ENCODE data around the gene NTMT1. TPM values are rescaled to one million over a fixed set of nuclear protein-coding genes. Genes with fewer than 3 reads are reported as not detected.
A peak's percentile ranks its signal among the peaks of the same experiment; 100 is the strongest.

NTMT1 gene
- total RNA-seq, 1 donor from 2014 or later: 45.1 TPM

DNA sequence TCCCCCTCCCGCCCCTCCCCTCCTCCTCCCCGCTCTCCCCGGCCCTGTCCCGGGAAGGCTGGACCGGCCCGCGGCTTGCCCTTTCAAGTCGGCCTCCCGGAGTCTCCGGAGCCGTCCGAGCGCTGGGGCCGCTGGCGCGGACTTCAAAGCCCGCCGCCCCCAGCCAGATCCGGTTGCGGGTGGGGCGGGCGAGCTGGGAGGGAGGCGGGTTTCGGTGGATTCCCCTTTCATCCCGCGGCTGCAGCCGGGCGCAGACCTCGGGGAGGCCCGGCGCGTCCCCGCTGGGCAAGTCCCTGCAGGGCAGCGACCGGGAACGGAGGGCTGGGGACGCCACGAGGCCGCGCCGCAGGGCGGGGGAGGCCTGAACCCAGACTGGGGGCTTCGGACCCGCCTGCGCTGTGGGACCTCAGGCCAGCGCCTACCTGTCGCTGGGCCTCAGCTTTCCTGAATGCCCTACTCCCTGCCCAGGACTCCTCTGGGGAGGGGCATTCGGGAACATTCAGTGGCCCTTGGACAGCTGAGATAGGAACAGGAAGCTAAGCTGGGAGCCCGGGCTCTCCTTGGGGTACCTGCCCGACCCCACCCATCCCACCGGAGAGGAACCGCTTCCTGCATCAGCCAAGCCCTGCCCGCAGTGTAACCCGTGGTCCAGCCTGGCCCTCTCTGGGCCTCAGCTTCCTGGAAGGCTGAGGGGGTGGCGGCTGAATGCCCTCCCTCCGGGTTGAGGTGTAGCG is 28.4 kb upstream of the NTMT1 start:
- DNase-seq (ENCODE audit: low spot score): peak; percentile 67

DNA sequence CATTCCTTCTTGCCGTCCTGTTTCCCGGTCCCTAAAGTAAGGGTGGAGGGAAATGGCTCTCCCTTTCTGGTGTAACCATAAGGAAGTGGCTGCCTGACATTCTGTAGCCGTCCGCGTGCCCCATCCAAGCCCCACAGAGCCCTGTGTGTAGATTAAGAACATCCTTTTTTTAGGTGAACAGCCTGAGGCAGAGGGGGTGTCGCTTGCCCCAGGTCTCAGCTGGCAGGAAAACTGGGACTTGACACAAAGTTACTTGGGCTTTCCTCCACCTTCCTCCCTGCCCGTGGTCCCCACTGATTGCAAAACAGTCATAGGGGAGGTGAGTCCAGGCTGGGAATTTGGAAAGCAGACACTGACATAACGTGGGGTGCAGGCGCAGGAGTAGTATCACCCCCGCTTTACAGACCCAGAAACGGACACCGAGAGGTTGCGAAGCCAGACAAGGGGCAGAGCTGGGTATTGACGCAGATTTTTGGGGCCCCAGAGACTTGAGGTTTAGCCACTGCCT is 27.8 kb upstream of the NTMT1 start:
- no peak for DNase-seq (ENCODE audit: low spot score)

DNA sequence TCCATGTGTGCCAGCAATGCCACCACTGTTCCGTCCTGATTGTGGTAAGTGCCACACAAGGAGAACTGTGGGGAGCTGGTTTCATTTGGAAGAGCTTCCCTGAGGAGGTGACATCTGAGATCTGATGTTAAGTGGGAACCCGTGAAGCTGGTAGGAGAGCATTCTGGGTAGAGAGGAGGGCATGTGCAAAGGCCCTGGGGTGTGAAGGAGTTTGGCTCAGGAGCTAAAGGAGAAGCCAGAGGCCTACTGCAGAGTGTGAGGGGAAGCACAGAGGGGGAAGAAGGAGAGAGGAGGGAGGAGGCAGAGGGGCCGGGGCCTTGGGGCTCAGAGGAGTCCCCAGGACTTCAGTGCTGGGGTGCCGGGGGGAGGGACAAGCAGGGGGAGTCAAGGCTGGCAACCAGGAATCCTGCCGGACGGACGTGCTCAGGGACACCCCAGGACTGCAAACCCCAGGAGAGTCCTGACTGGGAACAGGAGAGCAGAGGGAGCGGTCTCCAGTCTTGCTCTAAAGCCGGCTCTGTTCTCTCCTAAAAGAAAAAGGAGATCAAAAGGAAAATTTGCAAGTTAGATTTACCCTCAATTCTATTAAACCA is 24.8 kb upstream of the NTMT1 start:
- no peak for DNase-seq (ENCODE audit: low spot score)

DNA sequence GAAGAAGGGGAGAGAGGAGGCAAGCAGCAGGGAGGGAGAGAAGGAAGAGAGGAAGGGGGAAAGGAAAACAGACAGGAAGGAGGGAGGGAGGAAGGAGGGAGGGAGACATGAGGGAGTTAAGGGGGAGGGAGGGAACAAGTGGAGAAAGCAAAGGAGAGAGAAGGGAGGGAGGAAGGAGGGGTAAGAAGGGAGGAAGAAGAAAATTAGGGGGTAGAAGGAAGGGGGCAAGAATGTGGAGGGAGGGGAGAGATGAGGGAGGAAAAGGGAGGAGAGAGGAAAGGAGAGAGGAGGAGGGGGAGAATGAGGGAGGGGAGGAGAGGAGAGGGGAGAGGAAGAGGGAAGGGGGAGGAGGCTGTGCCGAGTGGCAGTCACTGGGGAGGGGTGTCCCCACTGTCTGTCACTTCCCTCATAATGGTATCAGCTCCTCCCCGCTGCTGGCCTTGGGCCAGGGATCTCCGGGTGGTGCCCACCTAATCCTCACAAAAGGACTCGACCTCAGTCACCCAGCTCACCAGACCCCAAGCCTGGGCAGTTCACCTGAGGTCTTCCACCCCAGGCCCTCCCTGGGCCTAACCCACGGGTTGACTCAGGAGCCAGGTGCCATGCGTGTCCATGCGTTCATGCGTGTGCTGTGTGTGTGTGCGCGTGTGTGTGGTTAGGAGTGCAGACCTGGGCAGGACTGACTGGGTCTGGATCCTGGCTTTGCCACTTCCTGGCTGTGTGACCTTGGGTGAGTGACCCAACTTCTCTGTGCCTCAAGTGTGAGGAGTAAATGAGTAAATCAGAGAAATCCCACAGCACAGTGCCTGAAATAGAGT is 23.2 kb upstream of the NTMT1 start:
- DNase-seq (ENCODE audit: low spot score): no peak

GRCh38 chr9:129604056-129604765 is 21.8 kb upstream of the NTMT1 start:
- no peak for DNase-seq (ENCODE audit: low spot score)

DNA sequence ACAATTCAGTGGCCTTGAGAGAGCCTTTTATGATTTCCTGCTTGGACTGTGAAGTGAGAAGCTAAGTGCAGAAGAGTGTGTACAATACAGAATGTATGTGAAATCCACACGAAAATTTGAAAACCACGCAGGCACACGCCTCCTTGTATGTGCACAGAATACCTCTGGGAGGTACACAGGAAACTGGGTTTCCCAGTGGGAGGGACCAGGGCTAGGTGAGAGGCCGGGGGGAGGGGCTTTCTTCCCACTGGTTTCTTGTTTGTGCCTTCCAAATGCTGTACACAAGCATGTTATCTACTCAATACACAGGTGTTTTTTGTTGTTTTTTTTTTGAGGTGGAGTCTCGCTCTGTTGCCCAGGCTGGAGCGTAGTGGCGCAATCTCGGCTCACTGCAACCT is 21.2 kb upstream of the NTMT1 start:
- DNase-seq (ENCODE audit: low spot score): no peak

DNA sequence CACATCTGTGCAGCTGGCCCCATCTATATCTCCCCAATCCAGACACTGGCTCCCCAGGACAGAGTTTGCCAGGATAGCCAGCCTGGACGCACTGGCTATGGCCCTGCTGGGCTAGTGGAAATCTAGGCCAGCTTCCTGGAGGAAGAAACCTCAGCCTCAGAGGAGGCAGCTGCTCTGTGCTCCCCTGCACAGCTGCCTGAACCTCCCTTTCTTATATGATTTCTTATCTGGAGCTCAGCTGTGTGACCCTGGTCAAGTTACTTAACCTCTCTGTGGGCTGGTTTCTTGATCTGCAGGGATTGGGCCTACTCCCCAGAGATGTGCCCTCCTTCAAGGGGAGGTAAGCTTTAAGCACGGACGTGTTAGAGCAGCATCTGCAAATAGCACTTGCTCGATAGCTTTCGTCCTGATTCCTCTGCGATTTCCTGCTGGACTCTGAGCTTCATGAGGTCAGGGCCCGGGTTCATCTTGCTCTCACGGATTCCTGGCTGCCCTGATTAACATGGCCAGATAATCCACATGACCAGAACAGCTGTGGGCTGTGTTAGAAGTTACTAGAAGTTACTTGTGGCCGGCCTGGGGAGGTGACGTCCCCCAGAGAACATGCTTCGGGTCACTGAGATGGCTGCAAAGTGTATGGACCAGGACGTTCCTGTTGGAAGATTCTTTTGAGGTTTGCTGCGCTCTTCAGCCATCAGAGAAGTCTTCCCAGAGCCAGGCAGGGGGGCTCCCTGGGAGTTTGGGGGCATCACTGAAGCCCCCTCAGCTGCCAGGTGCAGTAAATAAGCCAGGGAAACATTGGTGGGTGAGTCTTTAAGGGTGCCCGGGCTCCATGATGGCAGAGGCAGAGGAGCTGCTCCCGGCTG is 19.6 kb upstream of the NTMT1 start:
- DNase-seq (ENCODE audit: low spot score): peak; percentile 60

DNA sequence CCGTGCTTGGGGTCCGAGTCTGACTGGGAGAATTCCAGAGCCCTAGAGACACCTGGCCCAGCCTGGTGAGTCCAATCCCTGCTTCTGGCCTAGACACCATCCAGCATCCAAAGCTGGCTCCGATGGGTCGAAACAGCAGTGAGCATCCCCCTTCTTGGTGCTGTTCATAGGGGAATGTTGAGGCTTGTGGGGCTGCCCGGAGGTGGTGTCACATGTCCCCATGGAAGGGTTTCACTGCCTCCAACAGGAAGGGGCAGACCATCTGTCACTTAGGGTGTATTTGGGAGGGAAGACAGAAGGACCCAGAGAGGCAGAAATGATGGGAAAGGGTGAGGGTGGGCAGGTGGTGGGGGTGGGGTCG is 19.0 kb upstream of the NTMT1 start:
- no peak for DNase-seq (ENCODE audit: low spot score)

DNA sequence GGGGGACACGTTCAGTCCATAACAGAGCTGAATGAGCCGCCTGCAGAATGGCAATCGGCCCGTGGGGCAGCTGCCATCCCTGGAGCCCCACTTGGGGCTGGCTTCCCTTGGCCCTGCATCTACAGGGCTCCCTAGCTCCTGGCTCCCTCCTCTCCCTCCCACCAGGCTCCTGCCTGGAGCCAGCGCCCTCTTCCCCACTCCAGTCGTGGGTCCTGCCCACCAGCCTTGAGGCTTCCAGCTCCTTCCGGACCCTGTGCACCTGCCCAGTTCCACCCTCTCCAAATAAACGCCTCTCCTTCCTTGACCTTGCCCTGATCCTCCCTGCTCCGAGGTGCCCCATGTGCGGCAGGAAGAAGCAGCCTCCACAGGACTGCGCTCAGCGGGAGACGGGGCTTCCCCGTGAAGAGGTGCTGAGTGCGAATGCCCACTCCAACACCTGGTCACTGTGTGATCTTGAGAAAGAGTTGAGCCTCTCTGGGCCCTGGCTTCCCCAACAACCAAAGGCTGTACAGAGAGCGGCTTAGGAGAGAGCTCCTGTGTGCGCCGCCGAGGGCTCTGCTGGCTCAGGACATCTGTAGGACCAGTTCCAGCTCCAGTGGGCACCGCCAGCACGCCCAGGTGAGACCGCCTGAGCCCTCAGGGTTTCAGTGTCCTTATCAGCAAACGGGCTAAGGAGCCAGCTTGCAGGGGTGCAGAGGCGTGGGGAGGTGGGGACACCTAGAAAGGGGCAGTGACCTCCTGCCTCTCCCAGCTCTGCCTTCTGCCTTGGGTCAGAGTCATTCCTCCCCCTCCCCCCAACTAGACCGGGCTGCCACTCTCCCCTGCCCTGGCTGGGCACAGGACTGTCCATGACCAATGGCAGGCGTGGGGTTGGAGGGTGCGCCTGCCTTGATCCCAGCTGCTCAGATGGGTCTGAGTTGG is 17.1 kb upstream of the NTMT1 start:
- no peak for DNase-seq (ENCODE audit: low spot score)

DNA sequence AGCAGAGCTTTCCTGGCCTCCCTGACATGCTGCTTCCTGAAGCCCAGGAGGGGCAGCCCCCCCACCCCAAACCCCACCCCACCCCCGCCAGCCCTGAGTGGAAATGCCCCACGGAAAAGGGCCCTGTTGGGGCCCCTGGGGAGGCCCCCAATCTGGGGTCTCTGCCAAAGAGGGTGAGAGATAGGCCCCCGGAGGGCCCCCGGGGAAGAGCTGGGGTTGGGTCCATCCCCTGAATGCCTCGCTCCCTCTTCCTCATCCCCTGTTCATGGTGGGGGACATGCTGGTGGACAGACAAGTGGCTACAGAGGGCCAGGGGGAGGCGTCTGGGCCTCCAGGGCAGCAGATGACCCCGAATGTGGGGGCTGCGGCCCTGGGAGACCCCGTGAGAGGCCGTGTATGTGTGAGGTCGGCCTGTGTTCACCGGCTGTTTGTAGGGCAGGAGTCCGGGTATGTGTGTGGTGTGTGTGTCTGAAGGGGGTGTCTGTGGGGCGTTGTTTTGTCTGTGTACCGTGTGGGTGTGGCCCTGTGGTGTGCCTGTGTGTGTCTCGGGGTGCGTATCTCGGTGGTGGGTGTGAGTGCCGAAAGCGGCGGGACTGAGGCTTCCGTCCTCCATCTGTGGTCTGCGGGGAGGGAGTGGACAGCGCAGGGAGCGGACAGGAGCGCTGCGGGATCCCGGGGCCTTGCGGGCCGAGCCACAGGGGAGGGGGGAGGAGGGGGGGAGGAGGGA is 16.3 kb upstream of the NTMT1 start:
- peak; percentile 73 for DNase-seq (ENCODE audit: low spot score)

GRCh38 chr9:129610213-129610472 is 15.8 kb upstream of the NTMT1 start:
- DNase-seq (ENCODE audit: low spot score): no peak

GRCh38 chr9:129610473-129611306 is 15.3 kb upstream of the NTMT1 start:
- DNase-seq (ENCODE audit: low spot score): peak; percentile 82

GRCh38 chr9:129611307-129611800 is 14.6 kb upstream of the NTMT1 start:
- DNase-seq (ENCODE audit: low spot score): no peak

DNA sequence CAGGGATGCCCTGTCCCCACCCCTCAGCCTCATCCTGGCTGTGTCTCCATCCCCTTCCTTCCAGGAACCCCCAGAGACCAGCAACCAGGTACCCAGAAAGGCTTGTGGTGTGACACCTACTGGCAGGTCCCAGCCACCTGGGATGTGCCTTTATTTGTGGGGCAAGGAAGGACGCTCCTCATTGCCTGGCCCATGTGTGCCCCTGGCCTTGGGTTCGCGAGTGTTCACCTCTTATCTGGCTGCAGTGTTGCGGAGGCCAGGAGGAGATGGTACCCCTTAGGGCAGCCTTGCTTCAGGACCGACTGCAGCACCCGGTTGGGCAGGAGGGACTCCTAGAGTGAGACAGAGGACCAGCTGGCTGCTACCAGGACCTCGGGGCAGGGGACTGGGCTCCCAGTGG is 13.8 kb upstream of the NTMT1 start:
- no peak for DNase-seq (ENCODE audit: low spot score)

GRCh38 chr9:129612815-129613519 is 13.0 kb upstream of the NTMT1 start:
- DNase-seq (ENCODE audit: low spot score): no peak

- DNase-seq (ENCODE audit: low spot score): peak; percentile 71
Measured at GRCh38 chr9:129613520-129614175, 12.3 kb upstream of the NTMT1 start.

DNA sequence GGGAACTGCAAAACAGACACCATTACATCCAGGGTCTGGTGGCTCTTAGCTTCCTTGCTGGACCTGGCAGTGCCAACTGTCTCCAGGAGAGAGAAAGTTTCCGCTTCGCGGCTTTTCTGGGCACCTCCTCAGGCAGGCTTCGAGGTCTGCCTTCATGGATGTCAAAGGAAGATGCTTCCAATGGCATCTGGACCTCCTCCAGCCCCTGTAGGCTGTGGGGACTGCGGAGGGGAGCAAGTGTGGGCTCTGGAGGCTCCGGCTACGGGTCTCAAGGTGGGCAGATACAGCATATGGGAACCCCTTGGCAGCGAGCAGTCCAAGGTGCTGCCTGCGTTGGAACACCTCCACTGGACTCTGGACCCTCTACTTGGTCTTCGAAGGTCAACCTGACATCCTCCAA is 11.0 kb upstream of the NTMT1 start:
- DNase-seq (ENCODE audit: low spot score): no peak

All from mucosa of gallbladder (tissue), 1 donor.